GM19043 (cell line): ENCODE results near the gene CCDC169.
"Not testable (repeated sequence)": the region's sequence is repeated elsewhere in the genome, so short reads cannot be mapped to it uniquely, and the experiment has no call there.

Experiments
- ATAC-seq: cut with Tn5 transposase; IDR thresholded peaks from one replicate; pipeline ENCODE4 v1.9.1; 2021; ENCODE audit warnings: low read depth; ENCODE audit not compliant: unreplicated experiment

The CCDC169 gene

GRCh38 chr13:36297366-36298338 is at the start of gene CCDC169:
Gene CCDC169 (minus strand): TSS chr13:36297814. CDS start chr13:36297719, 95 bp downstream.
- ATAC-seq: peak; percentile 71

DNA sequence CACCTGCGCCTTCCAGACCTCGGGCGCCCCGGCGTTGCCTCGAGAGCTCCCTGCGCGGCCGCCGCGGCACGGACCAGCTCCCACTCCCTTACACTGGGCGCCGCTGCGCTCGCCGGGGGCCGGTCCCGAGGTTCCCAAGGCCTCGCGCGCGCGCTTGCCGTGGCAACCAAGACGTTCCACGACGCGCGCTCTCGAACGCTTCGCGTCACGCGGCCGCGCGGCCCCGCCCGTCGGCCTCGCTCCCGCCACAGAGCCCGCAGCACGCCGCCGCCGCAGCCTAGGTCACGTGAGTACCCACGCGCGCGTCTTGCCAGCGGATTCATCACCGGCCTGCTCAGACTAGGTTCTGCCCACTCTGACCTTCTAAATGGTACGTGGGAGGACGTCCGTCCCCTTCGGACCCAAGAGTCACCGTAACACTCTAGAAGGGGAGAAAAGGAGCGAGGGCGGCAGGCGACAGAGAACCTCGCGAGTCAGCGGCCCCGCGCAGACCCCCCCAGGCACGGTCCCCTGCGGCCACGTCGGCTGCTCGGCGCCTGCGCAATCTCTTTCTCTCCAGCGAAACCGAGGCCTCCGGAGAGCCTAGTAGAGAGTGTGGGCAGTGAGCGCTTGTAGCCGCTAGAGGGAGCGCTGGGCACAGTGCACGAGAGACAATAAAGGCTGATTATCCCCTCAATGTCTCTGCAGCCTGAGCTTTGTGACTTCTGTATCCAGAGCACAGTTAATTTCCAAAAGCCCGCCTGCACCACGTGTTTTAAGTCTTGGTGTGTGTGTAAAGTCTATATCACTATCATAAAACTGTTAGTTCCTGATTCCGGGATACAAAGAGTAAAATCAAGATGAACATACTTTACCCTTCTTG is 48.8 kb upstream of the CCDC169 start, which contains the start of gene SPART:
Gene SPART, minus strand, starts transcription at position 173 of the 862 bp plus-strand sequence. CDS start 10,564 bp downstream, outside the sequence.
- peak; percentile 86 for ATAC-seq

- no peak for ATAC-seq
Observed at GRCh38 chr13:36345438-36346221, 48.0 kb upstream of the CCDC169 start.

- ATAC-seq: no peak
Observed at GRCh38 chr13:36344886-36345437, 47.3 kb upstream of the CCDC169 start.

GRCh38 chr13:36344173-36344572 is 46.6 kb upstream of the CCDC169 start:
- no peak for ATAC-seq

DNA sequence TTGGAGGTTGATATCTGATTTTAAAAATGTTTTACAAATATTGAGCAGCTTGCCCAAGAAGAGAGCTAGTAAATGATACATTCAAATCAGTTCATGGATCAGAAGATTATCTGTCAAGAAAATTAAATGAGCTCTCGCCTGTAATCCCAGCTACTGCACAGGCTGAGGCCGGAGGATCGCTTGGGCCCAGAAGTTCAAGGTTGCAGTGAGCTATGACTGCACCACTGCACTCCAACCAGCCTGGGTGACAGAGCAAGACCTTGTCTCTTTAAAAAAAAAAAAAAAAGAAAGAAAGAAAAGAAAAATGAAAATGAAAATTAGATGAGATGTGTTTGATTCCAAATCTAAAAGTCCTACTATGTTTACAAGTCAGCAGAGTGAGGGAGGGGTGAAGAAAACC is 46.2 kb upstream of the CCDC169 start:
- no peak for ATAC-seq

DNA sequence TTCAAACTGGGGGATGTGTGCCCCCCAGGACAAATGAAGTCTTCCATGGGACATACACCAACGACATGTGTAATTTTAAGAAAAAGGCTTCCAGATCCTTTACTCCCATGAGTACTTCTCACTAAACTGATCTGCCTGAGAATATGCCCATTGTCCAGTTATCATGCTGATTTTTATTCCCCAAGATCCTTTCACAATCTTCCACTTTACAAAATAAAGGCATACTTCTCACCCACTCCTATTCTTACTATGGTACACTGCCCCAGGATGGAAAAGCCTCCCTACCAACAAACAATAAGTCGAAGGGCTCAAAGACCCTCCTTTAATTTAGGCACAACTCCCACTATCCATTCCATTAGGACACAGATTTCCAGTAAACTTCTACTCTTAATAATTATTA is 45.1 kb upstream of the CCDC169 start:
- no peak for ATAC-seq

DNA sequence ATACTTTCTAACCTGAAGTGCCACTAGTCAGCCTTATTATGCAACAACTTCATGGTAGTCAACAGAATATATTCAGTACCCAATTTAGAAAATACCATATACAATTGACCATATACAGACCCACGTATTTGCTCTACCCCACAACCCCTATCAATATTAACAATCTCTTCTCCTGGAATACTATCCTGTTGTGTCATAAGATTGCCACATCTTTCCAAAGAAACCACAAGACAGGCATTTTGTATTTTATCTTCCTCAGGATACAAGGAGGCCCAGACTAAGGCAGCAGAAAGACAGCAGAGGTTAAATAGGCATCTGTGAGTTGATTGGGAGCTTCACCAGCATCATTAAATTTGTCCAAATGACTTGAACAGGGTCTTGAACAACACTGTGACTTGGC is 44.1 kb upstream of the CCDC169 start:
- no peak for ATAC-seq

GRCh38 chr13:36339600-36340155 is 42.1 kb upstream of the CCDC169 start:
- no peak for ATAC-seq

DNA sequence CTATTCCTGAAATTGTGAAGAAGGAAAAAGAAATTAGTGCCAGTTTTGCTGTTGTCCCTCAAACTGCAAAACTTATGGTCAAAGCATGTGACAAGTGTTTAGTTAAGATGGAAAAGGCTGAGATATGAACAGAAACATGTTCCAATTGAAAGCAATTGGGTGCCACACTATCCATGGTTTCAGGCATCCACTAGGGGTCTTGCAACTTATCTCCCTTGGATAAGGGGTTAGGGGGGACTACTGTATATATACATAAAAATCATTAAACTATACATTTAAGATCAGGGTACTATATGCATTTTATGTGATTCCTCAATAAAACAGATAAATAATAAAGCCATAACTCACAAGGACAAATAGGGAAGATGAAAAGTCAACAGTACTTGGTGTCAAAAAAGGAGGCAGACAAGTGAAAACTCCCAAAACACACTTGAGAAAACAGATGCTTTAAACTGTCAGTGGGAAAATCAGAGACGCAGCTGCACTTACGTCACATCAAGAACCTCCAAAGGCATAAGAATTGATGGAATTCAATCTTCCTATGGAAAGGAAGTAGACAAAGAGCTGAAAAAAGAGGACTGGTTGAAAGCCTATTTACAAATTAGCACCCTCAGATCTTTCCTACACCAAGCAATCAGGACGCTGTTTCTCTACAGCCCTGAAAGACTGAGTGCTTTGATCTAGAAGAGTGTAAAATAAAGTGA is 40.5 kb upstream of the CCDC169 start:
- ATAC-seq: no peak

DNA sequence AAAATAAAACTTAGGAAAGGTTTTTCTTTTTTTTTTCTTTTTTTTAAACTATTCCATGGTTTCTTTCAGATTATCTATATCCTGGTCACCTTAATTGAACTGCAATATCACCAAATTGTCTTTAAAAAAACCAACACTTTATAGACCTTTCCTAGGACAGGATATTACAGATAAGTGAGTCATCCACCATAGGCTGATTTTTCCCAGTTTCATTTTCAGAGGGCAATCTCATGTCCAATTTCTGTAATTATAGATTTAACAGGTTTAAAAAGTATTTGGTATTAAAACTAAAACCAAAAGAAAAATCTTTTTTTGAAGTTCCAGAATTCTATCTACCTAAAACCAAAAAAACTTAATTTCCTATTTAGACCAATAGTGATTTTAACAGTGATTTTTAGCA is 35.4 kb upstream of the CCDC169 start:
- no peak for ATAC-seq

GRCh38 chr13:36332255-36332654 is 34.6 kb upstream of the CCDC169 start:
- not testable (repeated sequence) for ATAC-seq

DNA sequence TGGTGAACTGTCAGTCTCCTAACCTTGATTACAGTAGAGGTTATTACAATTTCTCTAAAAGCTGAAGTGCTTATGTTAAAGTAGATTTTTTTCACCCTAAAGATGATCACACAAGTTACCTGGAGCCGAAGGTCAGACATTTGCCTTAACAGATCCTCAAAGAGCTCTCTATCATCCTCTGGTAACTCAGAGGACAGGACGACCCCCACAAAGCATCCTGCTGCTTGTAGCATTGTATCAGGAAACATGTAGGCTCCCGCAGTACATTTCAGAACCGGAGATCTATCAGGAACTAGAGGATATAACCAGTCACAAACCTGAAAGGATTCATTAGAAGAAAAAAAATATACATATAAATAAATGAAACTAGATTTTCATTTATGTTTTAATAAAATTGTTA is 33.7 kb upstream of the CCDC169 start:
- no peak for ATAC-seq

GRCh38 chr13:36329361-36329760 is 31.7 kb upstream of the CCDC169 start:
- no peak for ATAC-seq

GRCh38 chr13:36328821-36329220 is 31.2 kb upstream of the CCDC169 start:
- ATAC-seq: no peak

DNA sequence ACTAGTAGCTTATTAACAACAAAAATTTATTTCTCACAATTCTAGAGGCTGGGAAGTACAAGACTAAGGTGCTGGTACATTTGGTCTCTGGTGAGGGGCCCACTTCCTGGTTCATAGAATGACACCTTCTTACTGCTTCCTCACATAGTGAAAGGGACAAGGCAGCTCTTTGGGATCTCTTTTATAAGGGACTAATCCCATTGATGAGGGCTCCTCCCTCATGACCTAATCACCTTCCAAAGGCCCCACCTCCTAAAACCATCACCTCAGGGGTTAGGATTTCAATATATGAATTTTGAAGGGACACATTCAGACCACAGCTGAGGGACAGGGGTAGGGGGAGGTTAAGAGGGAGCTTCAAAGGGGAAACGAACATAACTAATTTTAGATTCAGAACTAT is 28.3 kb upstream of the CCDC169 start:
- ATAC-seq: no peak

DNA sequence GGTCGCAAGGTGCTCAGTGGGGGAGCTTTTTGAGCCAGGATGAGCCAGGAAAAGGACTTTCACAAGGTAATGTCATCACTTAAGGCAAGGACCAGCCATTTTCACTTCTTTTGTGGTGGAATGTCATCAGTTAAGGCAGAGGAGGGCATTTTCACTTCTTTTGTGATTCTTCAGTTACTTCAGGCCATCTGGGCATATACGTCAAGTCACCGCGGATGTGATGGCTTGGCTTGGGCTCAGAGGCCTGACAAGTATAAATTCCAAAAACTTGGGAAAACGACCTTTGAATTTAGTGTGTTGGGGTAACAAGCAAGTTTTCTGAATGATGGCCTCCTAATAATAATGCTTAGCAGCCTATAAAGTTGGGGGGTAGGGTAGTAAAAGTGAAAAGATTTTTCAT is 27.3 kb upstream of the CCDC169 start:
- not testable (repeated sequence) for ATAC-seq

DNA sequence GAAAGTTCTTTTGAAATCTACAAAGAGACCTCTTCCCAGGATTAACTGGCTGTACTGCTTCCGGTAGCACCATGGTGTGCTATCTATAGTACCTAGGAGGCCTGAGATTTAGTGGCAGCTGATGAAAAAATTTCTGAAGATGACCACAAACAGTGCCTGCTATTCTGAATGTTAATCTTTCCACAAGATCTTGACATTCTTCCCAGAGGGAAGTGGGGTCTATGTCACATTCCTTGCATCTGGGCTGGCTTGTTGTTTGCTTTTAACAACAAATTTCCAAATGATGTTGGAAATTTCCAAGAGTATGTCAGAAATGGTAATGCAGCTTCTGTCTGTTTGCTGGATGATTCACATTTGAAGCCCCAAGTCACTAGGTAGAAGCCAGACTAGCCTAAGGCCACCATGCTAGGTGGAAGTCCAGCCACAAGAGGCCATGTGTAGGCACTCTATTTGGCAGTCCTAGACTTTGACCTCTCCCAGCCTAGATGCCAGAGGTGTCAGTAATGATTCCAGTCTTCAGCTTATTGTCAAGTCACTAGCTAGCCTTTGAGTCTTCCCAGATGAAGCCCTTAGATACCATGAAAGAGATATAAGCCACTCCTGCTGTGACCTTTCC is 26.4 kb upstream of the CCDC169 start:
- ATAC-seq: no peak

GRCh38 chr13:36323408-36323807 is 25.8 kb upstream of the CCDC169 start:
- ATAC-seq: no peak
